HG03064 (cell line): Measurements from ENCODE around the gene HTR3A.
"Not testable (repeated sequence)": the region's sequence is repeated elsewhere in the genome, so short reads cannot be mapped to it uniquely, and the experiment has no call there.

Experiments
- ATAC-seq: cut with Tn5 transposase; IDR thresholded peaks from one replicate; pipeline ENCODE4 v1.9.1; 2021; ENCODE audit warnings: low read depth; ENCODE audit not compliant: unreplicated experiment

The HTR3A gene

GRCh38 chr11:113974741-113975470 lies at the start of gene HTR3A:
TSS of gene HTR3A (plus strand) at chr11:113975108. CDS start at chr11:113975326, 218 bp downstream.
- ATAC-seq: no peak

GRCh38 chr11:113926273-113927197 lies 48.4 kb upstream of the HTR3A start:
- ATAC-seq: no peak

GRCh38 chr11:113928311-113928710 lies 46.6 kb upstream of the HTR3A start:
- ATAC-seq: no peak

GRCh38 chr11:113932788-113933187 lies 42.1 kb upstream of the HTR3A start:
- ATAC-seq: no peak

GRCh38 chr11:113934193-113934592 lies 40.7 kb upstream of the HTR3A start:
- not testable (repeated sequence) for ATAC-seq

GRCh38 chr11:113934761-113935160 lies 40.1 kb upstream of the HTR3A start:
- ATAC-seq: no peak

DNA sequence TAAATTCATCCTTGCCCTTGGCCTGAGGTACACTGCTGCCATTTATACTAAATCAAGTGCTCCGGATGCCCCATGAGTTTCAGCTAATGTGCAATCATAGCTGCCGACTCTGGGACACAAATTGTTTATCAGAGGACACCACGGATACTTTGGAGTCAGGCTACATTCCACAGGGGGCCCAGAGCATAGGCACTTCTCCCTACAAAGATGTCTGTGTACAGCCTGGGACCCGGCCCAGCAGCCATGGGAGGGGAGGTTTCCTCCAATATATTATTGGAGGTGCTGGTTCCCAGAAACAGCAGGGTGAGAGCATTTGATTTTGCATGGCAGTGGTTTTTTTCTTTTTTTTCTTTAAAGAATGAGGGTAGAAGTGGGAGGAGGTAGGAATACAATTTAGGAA lies 39.0 kb upstream of the HTR3A start:
- ATAC-seq: no peak

DNA sequence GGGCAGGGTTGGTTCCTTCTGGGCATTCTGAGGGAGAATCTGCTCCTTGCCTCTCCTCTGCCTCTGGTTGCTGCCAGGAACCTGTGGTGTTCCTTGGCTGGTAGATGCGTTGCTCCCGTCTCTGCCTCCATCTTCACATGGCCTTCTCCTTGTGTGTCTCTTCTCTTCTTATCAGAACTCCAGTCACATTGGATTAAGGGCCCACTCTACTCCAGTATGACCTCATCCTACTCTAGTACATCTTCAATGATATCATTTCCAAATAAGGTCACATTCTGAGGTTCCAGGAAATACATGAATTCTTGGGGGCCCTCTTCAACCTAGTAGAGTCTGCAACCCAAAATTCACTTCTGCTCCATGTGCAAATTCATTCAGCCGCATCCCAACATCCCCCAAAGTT lies 37.0 kb upstream of the HTR3A start:
- ATAC-seq: no peak

- no peak for ATAC-seq
Observed at GRCh38 chr11:113942256-113942655, 32.7 kb upstream of the HTR3A start.

DNA sequence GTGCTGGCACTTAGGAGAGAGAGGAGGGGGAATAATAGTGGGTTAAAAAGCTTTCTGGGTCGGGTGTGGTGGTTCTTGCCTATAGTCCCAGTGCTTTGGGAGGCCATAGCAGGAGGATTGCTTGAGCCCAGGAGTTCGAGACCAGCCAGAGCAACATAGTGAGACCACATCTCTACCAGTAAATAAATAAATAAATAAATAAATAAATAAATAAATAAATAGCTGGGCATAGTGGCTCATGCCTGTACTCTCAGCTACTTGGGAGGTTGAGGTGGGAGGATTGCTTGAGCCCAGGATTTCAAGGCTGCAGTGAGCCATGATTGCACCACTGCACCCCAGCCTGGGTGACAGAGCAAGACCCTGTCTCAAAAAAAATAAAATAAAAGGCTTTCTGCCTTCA lies 28.7 kb upstream of the HTR3A start:
- ATAC-seq: not testable (repeated sequence)

GRCh38 chr11:113947994-113948393 lies 26.9 kb upstream of the HTR3A start:
- ATAC-seq: no peak

- no peak for ATAC-seq
Observed at GRCh38 chr11:113949891-113950290, 25.0 kb upstream of the HTR3A start.

- ATAC-seq: no peak
Observed at GRCh38 chr11:113951537-113951936, 23.4 kb upstream of the HTR3A start.

- no peak for ATAC-seq
Observed at GRCh38 chr11:113952070-113952469, 22.8 kb upstream of the HTR3A start.

DNA sequence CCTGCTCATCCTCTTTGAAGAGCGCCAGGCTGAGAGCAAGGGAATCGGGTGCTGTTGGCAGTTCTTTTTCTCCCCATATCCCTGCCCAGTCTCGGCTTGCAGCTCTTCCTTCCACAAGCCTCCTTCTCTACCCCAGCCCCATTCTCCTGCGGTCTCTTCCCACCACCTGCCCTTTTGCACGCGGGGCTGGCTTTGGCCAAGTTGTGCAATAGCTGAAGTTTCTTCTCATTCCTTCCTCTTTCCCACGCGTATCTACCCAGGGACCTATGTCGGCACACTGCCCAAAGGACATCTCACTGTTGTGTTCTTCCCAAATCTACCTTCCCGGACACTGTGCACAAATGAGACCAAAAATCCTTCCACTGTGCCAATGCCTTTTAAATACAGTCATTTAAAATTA lies 22.3 kb upstream of the HTR3A start:
- ATAC-seq: no peak

- no peak for ATAC-seq
Observed at GRCh38 chr11:113954235-113954634, 20.7 kb upstream of the HTR3A start.

DNA sequence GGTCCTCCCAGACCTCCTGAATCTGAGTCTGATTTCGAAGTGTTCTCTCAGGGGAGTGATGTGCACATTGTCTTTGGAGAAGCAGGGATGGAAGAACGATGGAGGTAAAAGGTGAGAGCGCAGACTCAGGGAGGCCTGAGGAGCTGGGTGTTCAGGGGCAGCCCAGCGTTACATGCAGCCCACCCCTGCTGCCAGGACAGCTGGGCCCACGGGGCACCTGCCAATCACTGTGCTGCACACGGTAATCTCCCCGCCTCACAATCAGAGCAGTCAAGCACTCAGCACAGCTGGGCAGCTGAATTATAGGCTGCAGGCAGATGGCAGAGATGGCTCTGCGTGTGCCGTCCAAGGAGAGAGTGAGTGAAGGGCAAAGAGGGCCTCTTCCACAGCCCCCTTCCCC lies 17.9 kb upstream of the HTR3A start:
- ATAC-seq: no peak

- ATAC-seq: no peak
Observed at GRCh38 chr11:113960702-113961330, 14.1 kb upstream of the HTR3A start.

GRCh38 chr11:113967361-113967760 lies 7.5 kb upstream of the HTR3A start:
- no peak for ATAC-seq

- ATAC-seq: no peak
Observed at GRCh38 chr11:113971506-113972195, 3.3 kb upstream of the HTR3A start.

GRCh38 chr11:113977071-113977490 lies 2.2 kb downstream of the HTR3A start:
- no peak for ATAC-seq
